PFSK-1 (cell line): Measurements from ENCODE around the gene MDGA2.

Source experiments
- FOXP2 ChIP-seq: optimal IDR thresholded peaks from 2 replicates; pipeline ENCODE3; 2011; ENCODE audit warnings: borderline replicate concordance, control low read depth, inconsistent platforms; ENCODE audit not compliant: insufficient read depth; ENCODE audit errors: extremely low read length, extremely low read depth
- POLR2AphosphoS5 ChIP-seq: IDR thresholded peaks from 2 replicates; pipeline ENCODE4 v1.6.1; 2012; ENCODE audit warnings: low read depth, mild to moderate bottlenecking, control low read depth, low read length, moderate library complexity
- REST ChIP-seq, 2 experiments: IDR thresholded peaks; 2 replicates each; pipeline versions ENCODE4 v1.6.1 to v1.8.0; 2011 to 2012; ENCODE audit warnings: low read depth in 2 of 2, low read length in 2 of 2, control low read depth in 1 of 2, inconsistent platforms in 1 of 2, mild to moderate bottlenecking in 1 of 2, moderate library complexity in 1 of 2; ENCODE audit not compliant: insufficient read depth in 1 of 2
- SIN3A ChIP-seq: IDR thresholded peaks from 2 replicates; pipeline ENCODE4 v1.6.1; 2012; ENCODE audit warnings: mild to moderate bottlenecking, low read length, moderate library complexity, borderline replicate concordance; ENCODE audit not compliant: insufficient read depth
- TAF1 ChIP-seq: IDR thresholded peaks from 2 replicates; pipeline ENCODE4 v1.6.1; 2012; ENCODE audit warnings: low read length, control low read depth, borderline replicate concordance; ENCODE audit not compliant: insufficient read depth

The MDGA2 gene

DNA sequence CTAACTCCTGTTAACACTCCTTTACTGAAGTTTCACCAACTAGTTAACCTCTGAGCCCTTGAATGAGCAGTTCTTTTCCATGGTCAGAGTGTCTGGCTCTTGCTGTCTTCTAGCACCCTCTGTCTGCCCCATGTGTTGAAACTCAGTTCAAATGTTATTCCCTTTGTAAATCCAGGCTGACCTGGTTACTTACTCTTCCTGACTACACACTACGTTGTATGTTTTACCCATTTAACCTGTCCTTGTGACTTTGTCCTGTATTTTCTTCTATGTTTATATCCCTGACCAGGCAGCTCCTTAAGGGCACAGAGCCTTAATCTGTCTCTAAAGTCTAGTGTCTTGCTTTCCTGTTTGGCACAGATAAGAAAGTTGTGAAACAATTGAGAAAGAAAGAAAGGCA lies 634.9 kb downstream of the MDGA2 start:
- no peak for TF ChIP-seq POLR2AphosphoS5
- no peak for TF ChIP-seq REST (IDR thresholded peaks at IDR 0.05; ENCODE audit: insufficient read depth in 1 of 2, low read depth in 2 of 2, low read length in 2 of 2)
- TF ChIP-seq FOXP2 = no peak
- no peak for TF ChIP-seq TAF1
- no peak for TF ChIP-seq SIN3A

GRCh38 chr14:47039336-47039735 lies 636.1 kb downstream of the MDGA2 start:
- no peak for TF ChIP-seq TAF1
- TF ChIP-seq SIN3A = no peak
- no peak for TF ChIP-seq REST (IDR thresholded peaks at IDR 0.05; ENCODE audit: insufficient read depth in 1 of 2, low read depth in 2 of 2, low read length in 2 of 2)
- no peak for TF ChIP-seq FOXP2
- no peak for TF ChIP-seq POLR2AphosphoS5

- no peak for TF ChIP-seq FOXP2
- TF ChIP-seq TAF1 = no peak
- no peak for TF ChIP-seq POLR2AphosphoS5
- no peak for TF ChIP-seq REST (IDR thresholded peaks at IDR 0.05; ENCODE audit: insufficient read depth in 1 of 2, low read depth in 2 of 2, low read length in 2 of 2)
- TF ChIP-seq SIN3A = no peak
Observed at GRCh38 chr14:47022721-47023120, 652.7 kb downstream of the MDGA2 start.

DNA sequence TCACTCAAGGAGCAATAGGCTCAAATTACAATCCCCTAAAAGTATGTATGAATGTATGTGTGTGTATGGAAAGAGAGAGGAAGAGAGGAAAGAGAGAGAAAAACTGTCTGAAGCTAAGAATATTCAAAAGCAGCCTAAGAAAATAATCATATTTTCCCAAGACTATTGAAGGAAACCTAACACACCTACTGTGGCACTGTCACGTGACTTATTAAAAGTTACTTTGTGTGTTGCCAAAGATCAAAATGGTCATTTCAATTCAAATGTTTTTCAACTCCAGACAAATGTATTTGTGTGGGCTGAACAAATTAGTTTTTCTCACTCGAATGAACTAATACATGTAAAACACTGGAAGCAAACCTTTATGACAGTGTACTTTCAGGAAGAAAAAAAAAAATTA lies 654.9 kb downstream of the MDGA2 start:
- TF ChIP-seq REST (IDR thresholded peaks at IDR 0.05; ENCODE audit: insufficient read depth in 1 of 2, low read depth in 2 of 2, low read length in 2 of 2) (no peak), FOXP2 (no peak), SIN3A (no peak), TAF1 (no peak), POLR2AphosphoS5 (no peak)

DNA sequence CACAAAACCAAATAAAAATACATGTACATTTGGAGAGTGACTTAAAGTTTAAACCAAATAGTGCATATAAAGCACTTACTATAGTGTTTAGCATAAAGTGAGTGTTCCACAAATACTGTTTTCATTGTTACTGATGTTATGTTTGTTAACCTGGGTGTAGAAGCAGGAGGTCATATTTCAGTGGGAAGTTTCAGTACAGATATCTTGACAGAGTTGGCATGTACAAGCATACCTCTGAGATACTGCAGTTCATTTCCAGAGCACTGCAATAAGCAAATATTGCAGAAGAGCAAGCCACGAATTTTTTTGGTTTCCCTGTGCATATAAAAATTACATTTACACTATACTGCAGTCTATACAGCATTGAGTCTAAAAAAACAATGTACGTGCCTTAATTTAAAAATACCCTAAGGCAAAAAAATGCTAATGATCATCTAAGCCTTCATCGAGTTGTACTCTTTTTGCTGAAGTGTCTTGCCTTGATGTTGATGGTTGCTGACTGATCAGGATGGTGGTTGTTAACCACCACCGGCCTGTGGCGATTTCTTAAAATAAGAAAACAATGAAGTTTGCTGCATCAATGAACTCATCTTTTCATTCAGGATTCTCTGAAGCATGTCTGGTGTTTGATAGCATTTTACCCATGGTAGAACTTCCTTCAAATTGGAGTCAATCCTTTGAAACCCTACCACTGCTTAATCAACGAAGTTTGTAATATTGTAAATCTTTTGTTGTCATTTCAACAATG lies 662.7 kb downstream of the MDGA2 start:
- TF ChIP-seq REST (IDR thresholded peaks at IDR 0.05; ENCODE audit: insufficient read depth in 1 of 2, low read depth in 2 of 2, low read length in 2 of 2) (no peak), TAF1 (no peak), POLR2AphosphoS5 (no peak)
